Activated gamma-delta T cell treated with anti-CD3 and anti-CD28 coated beads, Interleukin-2, amount 50 U/mL, for 16 hours (primary cell): ENCODE results near the gene TMEM80.
"Not testable (repeated sequence)": the region's sequence is repeated elsewhere in the genome, so short reads cannot be mapped to it uniquely, and the experiment has no call there.

Experiments used
- DNase-seq: peaks from one replicate; pipeline ENCODE4 v3.0.0-alpha.2; 2020; ENCODE audit warnings: low read depth

The TMEM80 gene

DNA sequence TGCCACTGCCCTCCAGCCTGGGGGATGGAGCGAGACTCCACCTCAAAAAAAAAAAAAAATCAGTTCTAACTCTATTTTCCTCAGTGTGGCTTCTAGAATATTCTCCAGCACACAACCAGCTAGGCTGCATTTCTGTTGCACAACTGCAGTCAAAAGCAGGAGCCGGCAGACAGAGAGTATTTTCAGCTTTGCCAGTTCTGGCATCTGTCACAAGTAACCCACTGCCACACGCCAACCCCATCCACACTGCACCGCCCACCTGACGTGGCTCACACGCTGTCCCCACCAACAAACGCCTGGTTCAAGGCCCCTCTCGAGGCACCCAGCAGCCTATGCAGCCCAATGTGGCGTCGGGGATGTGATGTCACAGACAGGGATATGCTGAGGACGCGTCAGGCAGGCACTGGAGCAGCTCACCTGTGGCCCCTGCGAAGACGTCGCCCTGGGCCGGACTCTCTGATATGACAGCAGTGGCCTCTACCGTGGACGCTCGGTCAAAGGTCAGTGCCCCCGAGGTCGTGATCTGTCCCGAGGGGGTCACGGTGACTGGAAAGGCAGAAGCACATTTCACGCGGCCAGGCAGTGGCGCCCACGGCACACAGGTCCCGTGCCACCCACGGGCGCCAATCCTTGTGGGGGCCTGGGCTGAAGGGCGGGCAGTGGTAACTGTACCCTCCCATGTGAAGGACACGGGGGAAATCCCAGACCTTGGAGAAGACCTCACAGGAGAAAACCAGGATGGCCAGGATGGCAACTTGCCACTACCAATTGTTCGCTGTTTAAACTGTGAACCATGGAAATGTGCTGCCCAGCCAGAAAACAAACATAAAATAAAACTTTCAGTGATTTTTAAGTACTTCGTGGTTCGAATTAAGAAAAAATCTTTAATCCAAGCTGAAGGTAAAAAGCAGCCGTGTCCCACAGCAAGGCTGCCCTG, 16.1 kb upstream of the TMEM80 start:
- no peak for DNase-seq

DNA sequence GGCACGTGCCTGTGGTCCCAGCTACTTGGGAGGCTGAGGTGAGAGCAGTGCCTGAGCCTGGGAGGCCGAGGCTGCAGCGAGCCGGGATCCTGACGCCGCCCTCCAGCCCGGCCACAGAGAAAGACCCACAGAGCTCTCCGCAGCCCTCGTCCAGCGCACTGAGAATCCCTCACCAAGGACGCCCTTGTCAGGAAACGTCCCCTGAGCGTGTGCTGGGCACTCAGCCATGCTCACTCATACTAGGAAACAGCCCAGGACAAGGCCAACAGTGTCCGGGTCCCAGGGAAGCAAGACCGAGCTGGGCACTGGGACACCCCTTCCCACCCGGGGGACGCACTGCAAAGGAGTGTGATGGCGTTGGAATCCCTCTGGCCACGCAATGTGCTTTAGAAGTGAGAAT, 15.1 kb upstream of the TMEM80 start:
- no peak for DNase-seq

DNA sequence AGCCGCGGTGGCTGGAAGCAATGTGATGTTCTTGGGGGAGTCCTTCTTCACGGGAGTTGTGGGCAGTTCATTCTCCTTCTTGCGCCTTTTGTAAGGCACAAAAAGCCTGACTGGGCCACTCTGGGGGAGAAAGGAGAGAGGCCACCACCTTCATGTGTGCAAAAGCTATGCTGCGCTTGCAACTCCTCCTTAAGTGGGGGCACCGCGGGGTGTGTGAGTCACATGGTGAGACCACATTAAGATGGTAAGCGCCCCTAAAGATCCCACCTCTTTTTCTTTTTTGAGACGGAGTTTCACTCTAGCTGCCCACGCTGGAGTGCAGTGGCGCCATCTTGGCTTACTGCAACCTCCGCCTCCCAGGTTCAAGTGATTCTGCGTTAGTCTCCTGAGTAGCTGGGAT, 14.6 kb upstream of the TMEM80 start:
- DNase-seq, result no peak

DNA sequence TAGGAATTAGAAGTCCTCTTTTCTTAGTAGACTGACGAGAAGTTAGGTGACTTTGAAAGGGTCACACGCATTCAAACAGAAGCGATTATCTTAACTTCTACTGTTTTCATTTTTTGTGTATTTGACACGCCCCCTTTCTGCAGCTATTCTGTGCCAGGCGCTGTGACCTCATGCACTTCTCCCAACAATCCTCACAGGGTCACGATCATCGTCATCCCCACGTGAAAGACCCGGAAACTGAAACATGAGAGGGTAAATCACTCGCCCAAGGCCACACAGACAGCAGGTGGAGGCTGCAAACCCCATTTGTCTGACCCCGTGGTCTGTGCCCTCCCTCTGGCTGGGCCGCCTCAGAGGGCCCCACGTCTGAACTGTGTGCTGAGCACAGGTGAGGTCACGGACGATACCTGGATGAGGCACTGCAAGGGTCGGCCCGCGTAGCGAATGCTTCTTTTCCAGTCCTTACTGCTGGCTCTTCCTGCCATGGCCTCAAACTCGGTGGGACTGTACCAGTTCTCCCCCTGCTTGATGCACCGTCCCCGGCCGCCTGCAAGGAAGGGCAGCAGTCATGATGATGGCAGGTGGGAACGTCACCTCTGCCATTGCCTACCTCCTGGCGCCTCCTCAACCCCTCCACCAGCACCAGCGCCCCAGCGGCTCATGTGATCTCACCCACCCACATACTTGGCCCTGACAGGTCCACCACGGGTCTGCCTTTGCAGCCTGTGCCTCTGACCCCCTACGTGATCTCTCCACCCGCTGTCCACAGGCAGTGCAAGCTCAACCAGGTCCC, 9.0 kb upstream of the TMEM80 start:
- DNase-seq, result no peak

DNA sequence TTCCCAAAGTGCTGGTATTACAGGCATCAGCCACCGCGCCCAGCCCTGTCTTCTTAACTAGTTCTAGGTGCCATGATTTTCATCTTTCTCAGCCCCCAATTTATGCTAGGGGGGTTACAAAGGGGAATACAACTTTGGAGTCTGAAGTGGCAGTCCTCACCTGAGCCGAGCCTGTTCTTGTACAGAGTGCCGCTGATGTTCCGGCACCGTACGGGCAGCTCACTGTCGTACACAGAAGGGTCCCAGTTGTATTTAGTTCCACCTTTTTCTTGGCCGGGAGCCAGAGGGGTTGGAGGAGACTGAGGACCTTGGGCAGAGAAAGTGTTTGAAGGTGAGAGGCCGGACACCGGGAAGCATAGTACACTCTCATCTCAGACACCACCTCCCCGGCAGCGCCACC, 7.9 kb upstream of the TMEM80 start:
- DNase-seq, result no peak

DNA sequence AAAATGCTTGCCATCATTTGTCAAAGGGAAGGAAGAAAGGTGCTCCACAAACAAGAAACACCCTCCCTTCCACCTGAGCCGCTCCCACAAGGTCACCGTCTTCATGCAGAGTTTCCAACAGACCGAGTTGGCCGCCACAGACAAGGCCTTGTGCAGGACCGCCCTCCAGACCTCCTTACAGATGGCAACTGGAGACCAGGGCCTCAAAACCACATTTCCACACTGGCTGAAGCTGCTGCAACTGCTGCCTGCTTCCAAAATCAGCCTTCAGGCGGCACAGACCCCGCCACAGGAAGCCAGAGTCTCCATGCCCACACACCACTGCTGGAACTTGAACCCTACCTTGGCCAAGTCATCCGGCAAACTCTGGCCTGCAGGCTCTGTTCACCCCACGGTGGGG, 6.9 kb upstream of the TMEM80 start:
- DNase-seq, result no peak

DNA sequence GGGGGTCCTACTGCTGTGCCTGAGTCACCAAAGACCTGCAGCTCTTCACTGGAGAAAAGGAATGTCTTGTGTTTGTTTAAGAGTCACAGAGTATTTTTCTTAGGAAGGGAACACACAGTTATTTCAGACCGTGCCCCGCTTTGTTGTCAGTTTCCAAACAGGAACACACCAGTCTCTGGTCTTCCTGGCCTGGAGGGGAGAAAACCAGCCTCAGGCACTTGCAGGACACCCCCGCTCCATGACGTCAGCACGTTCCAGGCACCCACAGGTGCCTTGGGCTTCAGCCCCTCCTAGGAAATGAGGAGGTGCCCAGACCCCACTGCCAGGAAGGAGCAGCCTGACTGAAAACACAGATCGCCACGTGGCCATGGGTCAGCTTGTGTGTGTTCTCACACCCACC, 6.0 kb upstream of the TMEM80 start:
- no peak for DNase-seq

DNA sequence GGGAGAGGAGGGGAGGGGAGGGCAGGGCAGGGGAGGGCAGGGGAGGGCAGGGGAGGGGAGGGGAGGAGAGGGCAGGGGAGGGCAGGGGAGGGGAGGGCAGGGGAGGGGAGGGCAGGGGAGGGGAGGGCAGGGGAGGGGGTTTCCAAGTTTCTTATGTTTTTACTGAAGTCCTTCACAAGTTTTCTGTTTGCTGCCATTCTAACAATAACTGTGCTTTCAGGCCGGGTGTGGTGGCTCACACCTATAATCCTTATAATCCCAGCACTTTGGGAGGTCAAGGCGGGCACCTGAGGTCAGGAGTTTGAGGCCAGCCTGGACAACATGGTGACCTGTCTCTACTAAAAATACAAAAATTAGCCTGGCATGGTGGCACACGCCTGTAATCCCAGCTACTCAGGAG, 5.4 kb upstream of the TMEM80 start:
- DNase-seq, result not testable (repeated sequence)

DNA sequence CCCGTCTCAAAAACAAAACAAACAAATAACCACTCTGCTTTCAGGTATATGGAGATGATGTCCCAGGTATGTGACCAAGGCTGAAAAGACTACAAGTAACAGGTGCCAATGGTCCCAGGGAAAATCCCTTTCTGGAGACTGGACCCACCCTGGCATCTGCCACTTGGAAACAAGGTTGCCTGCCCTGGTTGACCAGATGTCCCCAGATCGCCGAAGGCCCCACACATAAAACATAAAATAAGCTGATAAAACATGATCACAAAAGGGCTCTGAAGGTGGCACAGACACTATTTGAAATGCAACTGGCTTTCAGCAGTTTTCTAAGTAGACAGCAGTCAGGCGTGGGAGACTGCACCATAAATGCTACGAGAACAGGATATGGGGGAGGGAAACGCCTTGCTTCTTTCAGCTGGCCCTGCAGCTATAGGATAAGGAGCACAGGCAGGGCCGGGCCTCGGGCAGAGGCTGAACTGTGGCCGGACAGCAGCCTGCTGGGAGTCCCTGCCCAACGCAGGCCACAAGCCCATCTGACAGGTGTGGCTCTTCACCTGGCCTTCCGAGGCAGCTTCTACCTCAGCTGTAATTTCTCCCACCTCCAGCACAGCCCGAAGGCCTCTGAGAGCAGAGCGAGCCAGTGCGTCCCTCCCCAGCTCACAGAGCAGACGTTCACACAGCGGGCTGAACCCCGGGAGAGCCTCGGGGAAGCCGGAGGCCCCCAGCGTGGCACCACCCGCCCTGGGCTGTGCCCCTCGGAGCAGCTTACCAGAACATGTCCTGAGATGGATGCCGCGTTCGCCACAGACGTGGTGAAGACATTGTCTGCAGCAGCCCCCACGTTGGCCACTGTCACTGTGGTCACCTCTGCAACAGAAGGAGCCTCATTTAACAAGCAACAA, 4.6 kb upstream of the TMEM80 start:
- no peak for DNase-seq

DNA sequence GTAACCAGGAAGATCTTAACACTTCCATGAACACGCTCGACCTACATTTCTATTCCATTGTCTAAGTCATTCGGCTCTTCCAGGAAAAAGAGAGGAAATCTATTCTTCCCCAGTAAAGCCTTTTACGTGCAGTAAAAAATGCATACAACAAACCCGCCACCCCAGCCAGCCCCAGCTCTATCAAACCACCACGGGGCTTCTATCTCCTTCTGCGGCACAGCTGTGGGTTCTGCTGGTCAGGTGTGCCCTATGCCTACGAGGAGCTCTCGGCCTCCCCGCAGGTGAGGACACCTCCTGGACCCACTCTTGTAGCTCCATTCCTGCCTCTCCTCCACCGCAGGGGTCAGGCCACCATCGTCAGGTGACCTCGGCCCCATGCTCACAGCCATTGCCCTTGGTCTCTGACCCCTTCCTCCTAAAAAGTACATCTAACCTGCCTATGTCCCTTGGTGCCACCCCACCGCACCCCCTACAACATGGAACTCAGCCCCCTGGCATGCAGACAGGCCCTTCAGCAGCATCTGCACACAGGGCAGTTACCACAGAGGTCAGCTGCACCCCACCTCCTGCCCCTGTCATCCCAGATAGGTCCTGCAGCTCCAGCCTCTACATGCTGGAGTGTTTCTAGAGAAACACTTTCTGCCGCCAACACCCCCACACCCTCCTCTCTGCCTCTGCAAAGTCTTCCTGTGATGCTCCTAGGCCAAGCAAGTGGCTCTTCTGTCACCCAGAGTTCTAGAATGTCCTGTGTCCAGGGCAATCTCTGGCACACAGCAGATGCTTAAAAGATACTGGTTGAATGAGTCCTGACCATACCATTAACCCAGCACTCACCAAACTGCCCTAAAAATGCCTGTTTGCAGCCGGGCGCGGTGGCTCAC, 3.7 kb upstream of the TMEM80 start:
- DNase-seq, result no peak

DNA sequence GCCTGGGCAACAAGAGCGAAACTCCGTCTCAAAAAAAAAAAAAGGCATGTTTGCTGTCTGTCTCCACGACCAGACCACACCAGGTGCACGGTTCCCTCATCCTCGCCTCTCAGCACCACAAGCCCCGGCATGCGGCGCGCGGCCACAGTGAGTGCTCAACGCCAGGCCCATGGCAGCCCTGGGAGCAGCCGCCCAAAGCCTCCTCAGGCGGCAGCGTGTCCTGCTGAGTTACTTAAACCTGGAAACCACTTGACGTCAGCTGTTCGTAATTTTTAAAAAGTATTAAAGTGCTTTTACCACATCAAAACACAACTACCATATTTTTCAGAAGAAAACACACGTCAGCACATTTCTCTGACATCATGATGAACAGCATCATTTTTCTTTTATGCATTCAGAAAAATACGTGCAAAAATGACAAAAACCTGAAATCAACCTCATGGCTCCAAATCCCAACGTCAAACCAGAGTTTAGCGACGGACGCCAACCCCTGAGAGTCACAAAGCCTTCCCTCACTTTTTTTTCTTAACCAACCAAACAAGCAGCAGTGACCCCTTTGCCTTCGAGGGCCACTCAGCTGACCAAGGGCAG, 2.7 kb upstream of the TMEM80 start:
- DNase-seq, result no peak

DNA sequence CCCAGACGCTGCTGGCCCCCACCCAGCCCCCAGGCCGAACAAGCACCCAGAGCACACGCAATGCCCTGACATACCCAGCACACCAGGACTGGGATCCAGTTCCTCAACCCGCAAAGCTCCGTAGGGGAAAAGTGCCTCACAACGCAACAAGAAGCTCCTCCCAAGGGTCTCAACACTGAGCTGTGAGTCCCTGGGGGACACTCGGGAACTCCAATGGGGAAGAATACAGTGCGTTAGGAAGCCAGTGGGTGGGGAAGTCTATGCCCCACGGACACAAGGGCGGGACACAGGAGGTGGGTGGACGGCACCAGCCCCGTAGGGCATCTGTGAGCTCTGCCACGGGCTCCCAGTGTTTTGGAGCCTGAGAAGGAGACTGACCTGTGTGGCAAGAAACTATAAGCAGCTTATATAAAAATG, 2.2 kb upstream of the TMEM80 start:
- DNase-seq, result no peak

DNA sequence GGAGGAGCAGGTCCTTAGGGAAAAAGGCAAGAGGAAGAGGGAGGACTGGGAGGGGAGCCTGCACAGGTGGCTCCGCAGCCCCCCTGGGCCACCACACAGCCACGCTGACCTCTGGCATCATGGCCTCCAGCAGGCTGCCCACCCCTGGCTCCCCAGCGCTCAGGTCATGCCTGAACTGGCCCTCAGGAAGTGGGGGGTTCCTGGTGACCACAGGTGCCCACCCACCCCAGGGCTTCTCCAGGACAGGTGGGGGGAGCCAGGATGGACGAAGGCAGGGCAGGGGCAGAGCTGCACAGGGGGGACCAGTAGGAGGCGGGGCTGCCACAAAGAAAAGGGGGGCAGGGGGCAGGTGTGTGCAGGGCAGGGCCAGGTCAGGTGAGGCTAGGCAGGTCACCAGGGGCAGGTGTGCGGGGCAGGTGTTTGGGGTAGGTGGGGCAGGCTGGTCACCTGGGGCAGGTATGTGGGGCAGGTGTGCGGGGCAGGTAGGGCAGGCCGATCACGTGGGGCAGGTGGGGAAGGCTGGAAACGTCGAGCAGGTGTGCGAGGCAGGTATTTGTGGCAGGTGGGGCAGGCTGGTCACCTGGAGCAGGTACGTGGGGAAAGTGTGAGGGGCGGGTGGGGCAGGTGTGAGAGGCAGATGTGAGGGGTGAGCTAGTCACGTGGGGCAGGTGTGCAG, 1.6 kb upstream of the TMEM80 start:
- DNase-seq, result no peak

DNA sequence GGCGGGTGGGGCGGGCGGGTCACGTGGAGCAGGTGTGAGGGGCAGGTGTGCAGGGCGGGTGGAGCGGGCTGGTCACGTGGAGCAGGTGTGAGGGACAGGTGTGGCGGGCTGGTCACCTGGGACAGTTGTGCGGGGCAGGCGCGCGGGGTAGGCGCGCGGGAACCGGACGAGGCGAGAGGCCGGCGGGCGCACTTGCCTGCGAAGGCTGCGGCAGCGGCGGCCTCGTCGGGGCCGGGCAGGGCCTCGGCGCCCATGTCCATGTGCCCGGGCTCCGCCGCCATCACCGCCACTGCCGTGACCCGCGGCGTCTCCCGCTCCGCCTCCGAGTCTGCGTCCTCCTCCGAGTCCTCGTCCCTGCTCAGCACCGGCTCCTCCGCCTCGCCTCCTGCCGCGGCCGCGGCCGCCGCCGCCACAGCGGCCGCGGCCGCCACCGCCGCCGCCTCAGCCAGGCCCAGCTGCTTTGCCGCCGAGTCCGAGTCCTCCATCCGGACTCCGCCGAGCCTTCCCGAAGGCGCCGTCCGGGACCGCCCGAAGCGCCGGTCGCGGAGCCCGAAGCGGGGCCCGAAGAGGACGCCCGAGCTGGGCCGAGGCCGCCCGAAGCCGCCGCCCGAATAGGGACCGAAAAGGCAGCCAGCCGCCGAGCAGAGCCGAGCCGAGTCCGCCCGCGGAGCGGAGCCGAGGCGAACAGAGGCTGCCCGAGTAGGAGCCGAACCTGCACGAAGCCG, 891 bp upstream of the TMEM80 start, which contains the start of gene DEAF1:
TSS of gene DEAF1 (minus strand) at position 660 of the 725 bp plus-strand sequence. CDS start at position 485, 175 bp downstream.
- DNase-seq, result peak; percentile 98

DNA sequence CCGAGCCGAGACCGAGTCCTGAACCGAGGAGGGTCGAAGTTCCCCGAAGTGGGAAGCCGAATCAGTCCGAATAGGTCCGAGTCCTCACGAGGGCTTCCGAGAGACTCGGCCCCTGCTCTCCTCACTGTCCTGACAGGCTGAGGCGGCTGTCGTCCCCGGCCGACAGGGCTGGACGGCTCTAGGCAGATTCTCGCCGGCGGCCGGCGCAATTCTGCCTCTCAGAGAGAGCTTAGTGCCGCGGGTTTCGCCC, 403 bp upstream of the TMEM80 start:
- no peak for DNase-seq

DNA sequence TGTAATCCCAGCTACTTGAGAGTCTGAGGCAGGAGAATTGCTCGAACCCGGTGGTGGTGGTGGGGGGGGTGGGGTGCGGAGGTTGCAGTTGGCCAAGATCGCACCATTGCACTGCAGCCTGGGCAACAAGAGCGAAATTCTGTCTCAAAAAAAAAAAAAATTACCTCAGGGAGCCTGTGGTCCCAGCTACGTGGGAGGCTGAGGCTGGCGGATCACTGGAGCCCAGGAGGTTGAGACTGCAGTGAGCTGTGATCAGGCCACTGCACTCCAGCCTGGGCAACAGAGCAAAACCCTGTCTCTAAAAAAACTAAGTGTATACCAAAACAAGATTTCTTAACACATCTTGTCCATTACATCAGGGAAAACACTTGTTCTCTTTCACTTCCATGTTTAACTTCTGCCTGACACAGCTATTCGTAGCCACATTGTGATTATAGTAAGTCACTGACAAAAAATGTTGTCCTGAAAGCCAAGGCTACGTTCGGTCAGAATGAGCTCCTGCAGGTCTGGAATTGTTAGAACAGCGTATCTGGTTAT, 1.4 kb downstream of the TMEM80 start:
- DNase-seq, result no peak

DNA sequence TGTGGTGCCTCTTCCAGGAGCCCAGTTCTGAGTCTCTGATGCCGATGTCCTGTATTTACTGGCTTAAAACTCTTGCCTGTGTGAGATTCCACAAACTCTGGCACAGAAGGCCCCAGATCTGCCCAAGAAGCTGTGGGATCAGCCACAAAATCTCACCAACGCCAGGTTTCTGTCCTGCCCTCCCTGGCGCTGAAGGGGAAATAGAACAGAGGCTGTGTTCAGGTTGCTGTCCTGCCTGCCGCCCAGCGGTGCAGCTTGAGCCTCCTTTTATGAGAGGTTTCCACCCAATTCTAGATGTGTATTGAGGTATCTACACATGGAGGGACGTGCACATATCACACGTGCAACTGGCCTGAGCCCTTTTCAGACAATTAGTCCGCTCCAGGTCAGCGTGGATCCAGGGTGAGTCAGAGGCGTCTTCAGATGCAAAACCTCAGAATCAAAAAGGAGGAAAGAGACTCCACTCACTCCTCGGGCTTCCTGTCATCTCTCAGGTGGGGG, 2.2 kb downstream of the TMEM80 start:
- no peak for DNase-seq

DNA sequence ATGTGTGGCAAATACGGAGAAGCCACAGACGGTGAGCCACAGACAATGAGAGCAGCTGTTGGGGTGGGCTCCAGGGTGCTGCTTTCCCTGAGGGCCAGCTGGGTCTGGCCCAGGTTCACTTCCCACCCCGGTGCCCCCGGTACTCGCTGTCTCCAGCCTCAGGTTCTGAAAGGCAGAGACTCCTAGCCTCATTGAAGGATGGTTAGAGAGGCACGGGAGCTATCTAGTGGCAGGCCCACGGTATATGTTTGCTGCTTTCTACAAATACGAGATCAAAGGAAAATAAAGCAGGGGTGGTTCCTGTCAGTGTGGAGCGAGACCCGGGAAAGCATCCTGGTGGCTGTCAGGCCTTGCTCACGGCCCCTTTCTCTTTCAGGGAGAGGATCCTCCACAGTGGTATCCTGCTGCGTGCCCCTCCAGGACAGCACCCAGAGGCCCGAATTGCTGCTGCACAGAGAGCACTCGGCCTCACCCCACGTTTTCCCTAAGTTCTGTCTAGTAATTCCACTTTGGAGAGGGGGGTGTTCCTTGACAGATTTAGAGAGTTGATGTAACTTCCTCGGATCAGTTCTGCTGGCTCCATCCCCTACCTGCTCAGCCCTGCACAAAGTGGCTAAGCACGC, 3.0 kb downstream of the TMEM80 start:
- no peak for DNase-seq

DNA sequence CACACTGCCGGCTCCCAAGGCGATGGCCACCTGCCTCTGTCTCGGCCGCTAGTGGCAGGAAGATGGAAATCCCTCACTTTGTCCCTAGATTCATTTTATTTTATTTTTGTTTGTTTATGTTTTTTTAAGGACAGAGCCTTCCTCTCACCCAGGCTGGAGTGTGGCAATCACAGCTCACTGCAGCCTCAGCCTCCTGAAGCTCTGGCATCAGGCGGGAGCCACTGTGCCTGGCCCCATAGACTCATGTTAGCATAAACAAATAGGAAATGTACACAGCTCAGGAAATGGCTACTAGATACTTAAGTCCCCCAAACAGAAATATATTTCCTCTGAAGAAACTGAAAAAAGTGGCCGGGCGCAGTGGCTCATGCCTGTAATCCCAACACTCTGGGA, 3.5 kb downstream of the TMEM80 start:
- DNase-seq, result no peak
